ENCODE measurements around the gene DIAPH3. TPM values are rescaled to one million over a fixed set of nuclear protein-coding genes. Genes with fewer than 3 reads are reported as not detected.

The DIAPH3 gene
- total and polyA plus RNA-seq, 10 donors, result 0.07 to 4.1 (median 1.4) TPM

GRCh38 chr13:59991395-59991794 lies 172.3 kb downstream of the DIAPH3 start:
- Histone ChIP-seq H3K4me3 (no peak overlapping the region), H3K36me3 (no peaks in the 10 kb centered on the region), H3K4me1 (no peaks in the 10 kb centered on the region), H3K27ac (no peak overlapping the region), H3K9me3 (no peaks in the 10 kb centered on the region), H3K27me3 (replicated peaks in 1 of 7) (no peaks in the 10 kb centered on the region)
- TF ChIP-seq CTCF (IDR thresholded peaks at IDR 0.05 in 8 of 11, conservative IDR thresholded peaks at IDR 0.05 in 3 of 11), result no peak
- TF ChIP-seq POLR2AphosphoS5 (IDR thresholded peaks at IDR 0.05), result no peak
- no peak for TF ChIP-seq POLR2A (IDR thresholded peaks at IDR 0.05)
- 91 to 100% (median 97%) methylated on average over 2 of the region's 2 CpGs for WGBS, 5 donors
- intact Hi-C loops (cut with DNase I; ENCODE audit: low total_unique reads), result no loop called here
- no peak for DNase-seq

GRCh38 chr13:59982631-59983382 lies 180.9 kb downstream of the DIAPH3 start:
- WGBS, 5 donors, result 92 to 97% (median 94%) methylated on average over 7 of the region's 7 CpGs
- no peak for TF ChIP-seq POLR2AphosphoS5 (IDR thresholded peaks at IDR 0.05)
- TF ChIP-seq POLR2A (IDR thresholded peaks at IDR 0.05), result no peak
- no peak for TF ChIP-seq CTCF (IDR thresholded peaks at IDR 0.05 in 8 of 11, conservative IDR thresholded peaks at IDR 0.05 in 3 of 11)
- intact Hi-C loops (cut with DNase I; ENCODE audit: low total_unique reads), result no loop called here

GRCh38 chr13:59979589-59979988 lies 184.1 kb downstream of the DIAPH3 start:
- no peaks in the 10 kb centered on the region for H3K9me3 ChIP-seq
- H3K4me1 ChIP-seq, result no peaks in the 10 kb centered on the region
- intact Hi-C loops (cut with DNase I; ENCODE audit: low total_unique reads), result no loop called here
- H3K4me3 ChIP-seq, result no peak overlapping the region
- DNase-seq, result no peak
- no peak overlapping the region for H3K27ac ChIP-seq
- WGBS, 5 donors, result 73 to 93% (median 88%) methylated on average over 2 of the region's 2 CpGs
- H3K36me3 ChIP-seq, result no peaks in the 10 kb centered on the region
- TF ChIP-seq POLR2A (IDR thresholded peaks at IDR 0.05), result no peak
- TF ChIP-seq CTCF (IDR thresholded peaks at IDR 0.05 in 8 of 11, conservative IDR thresholded peaks at IDR 0.05 in 3 of 11), result no peak
- no peak for TF ChIP-seq POLR2AphosphoS5 (IDR thresholded peaks at IDR 0.05)
- no peaks in the 10 kb centered on the region for H3K27me3 ChIP-seq (replicated peaks in 1 of 7)

More at GRCh38 chr13:59982631-59983382, 180.9 kb downstream of the DIAPH3 start:
- no peak for DNase-seq
- Histone ChIP-seq H3K27ac (no peak overlapping the region), H3K36me3 (no peaks in the 10 kb centered on the region), H3K4me3 (no peak overlapping the region), H3K9me3 (no peaks in the 10 kb centered on the region), H3K27me3 (replicated peaks in 1 of 7) (no peaks in the 10 kb centered on the region), H3K4me1 (no peaks in the 10 kb centered on the region)

- no peaks in the 10 kb centered on the region for H3K36me3 ChIP-seq
- H3K27ac ChIP-seq, result no peak overlapping the region
- H3K4me1 ChIP-seq, result no peaks in the 10 kb centered on the region
- H3K4me3 ChIP-seq, result no peak overlapping the region
- intact Hi-C loops (cut with DNase I; ENCODE audit: low total_unique reads), result no loop called here
- DNase-seq, result no peak
- H3K9me3 ChIP-seq, result no peaks in the 10 kb centered on the region
- no peaks in the 10 kb centered on the region for H3K27me3 ChIP-seq (replicated peaks in 1 of 7)
- no peak for TF ChIP-seq POLR2AphosphoS5 (IDR thresholded peaks at IDR 0.05)
Observed at GRCh38 chr13:59978862-59979261, 184.9 kb downstream of the DIAPH3 start.

All from spleen (tissue), 11 donors.